SU-DHL-6 (cell line): ENCODE results near the gene NFIB.

ENCODE experiments used
- H2AFZ ChIP-seq: fragments of 200-600 bp; sonication (generic); 2 replicates; pipeline ENCODE4 v1.6.1; 2014; ENCODE audit warnings: low read depth, mild to moderate bottlenecking, moderate library complexity, mixed read lengths, antibody characterized with exemption, low read length; ENCODE audit not compliant: severe bottlenecking
- H3F3A ChIP-seq: fragments of 200-600 bp; shearing (Covaris generic); 2 replicates; pipeline ENCODE4 v1.6.0; 2016; ENCODE audit warnings: antibody characterized with exemption, mild to moderate bottlenecking; ENCODE audit not compliant: insufficient read depth
- H3K27ac ChIP-seq: fragments of 200-600 bp; sonication (generic); 2 replicates; pipeline ENCODE4 v1.5.1; 2016; ENCODE audit warnings: low read depth, mild to moderate bottlenecking, low read length, moderate library complexity, mixed read lengths
- H3K27me3 ChIP-seq: fragments of 200-600 bp; sonication (generic), shearing (Covaris generic); 2 replicates; pipeline ENCODE4 v1.6.0; 2014; ENCODE audit warnings: mild to moderate bottlenecking, low read length
- H3K36me3 ChIP-seq: fragments of 200-600 bp; sonication (generic); 2 replicates; pipeline ENCODE4 v1.6.1; 2014; ENCODE audit warnings: mild to moderate bottlenecking, low read length, mixed read lengths
- H3K4me2 ChIP-seq: fragments of 300-600, 200-600 bp; shearing (Covaris generic), sonication (generic); 2 replicates; pipeline ENCODE4 v1.6.0; 2014; ENCODE audit warnings: low read length, low read depth, mild to moderate bottlenecking; ENCODE audit not compliant: poor library complexity, severe bottlenecking
- H3K4me3 ChIP-seq: fragments of 200-600 bp; sonication (generic); 2 replicates; pipeline ENCODE4 v1.5.1; 2014; ENCODE audit warnings: antibody characterized with exemption, low read length, mild to moderate bottlenecking, mixed read lengths; ENCODE audit not compliant: insufficient read depth, poor library complexity, severe bottlenecking
- H3K79me2 ChIP-seq: fragments of 200-600 bp; sonication (generic); 2 replicates; pipeline ENCODE4 v1.6.1; 2014; ENCODE audit warnings: mild to moderate bottlenecking, low read length, moderate library complexity; ENCODE audit not compliant: insufficient read depth
- H3K9ac ChIP-seq: fragments of 200-600 bp; sonication (generic); 2 replicates; pipeline ENCODE4 v1.7.0; 2014; ENCODE audit warnings: mild to moderate bottlenecking, low read length
- H3K9me2 ChIP-seq: fragments of 200-600 bp; sonication (generic); replicated peaks from 2 replicates; pipeline ENCODE4 v1.6.1; 2014; ENCODE audit warnings: low read length; ENCODE audit not compliant: insufficient read depth
- H3K9me3 ChIP-seq: fragments of 200-600 bp; sonication (generic); 2 replicates; pipeline ENCODE4 v1.6.1; 2014; ENCODE audit warnings: low read length, mixed read lengths; ENCODE audit not compliant: insufficient read depth
- H4K20me1 ChIP-seq: fragments of 200-600 bp; sonication (generic); 2 replicates; pipeline ENCODE4 v1.6.1; 2014; ENCODE audit warnings: low read depth, mild to moderate bottlenecking, antibody characterized with exemption, low read length, moderate library complexity, mixed read lengths
- EZH2phosphoT487 ChIP-seq: fragments of 200-600 bp; sonication (generic), shearing (Covaris generic); conservative IDR thresholded peaks from 2 replicates; pipeline ENCODE4 v1.6.1; 2018; ENCODE audit warnings: mild to moderate bottlenecking, antibody characterized with exemption, low read length, moderate library complexity, mixed read lengths
- TF ChIP-seq, protein P1 (sequence below): fragments of 200-600 bp; sonication (generic); IDR thresholded peaks from one replicate; pipeline ENCODE4 v1.5.1; 2017; ENCODE audit warnings: antibody characterized with exemption, mild to moderate bottlenecking, low read length, moderate library complexity; ENCODE audit not compliant: insufficient read depth, poor library complexity, severe bottlenecking

NFIB gene

DNA sequence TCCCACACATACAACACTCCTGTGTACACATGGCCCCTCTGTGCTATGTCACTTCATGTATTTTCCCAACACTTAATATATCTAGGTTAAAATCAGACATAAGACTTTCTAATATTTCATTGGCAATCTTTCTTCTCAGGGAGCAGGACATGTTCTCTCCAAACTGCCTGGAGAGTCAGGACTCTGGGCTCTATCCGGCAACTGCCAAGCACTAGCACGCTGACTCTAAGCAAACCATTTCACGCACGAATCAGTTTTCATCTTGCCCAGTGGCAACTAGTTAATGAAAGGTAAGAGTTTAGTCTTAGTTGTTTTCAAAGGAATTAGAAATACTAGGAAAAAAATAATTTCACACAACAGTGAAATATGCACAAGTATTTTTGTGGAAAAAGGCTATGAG, 124.8 kb downstream of the NFIB start:
- no peaks in the 10 kb centered on the region for H3K36me3 ChIP-seq
- no peak overlapping the region for H2AFZ ChIP-seq
- no peaks in the 10 kb centered on the region for H4K20me1 ChIP-seq
- no peaks in the 10 kb centered on the region for H3F3A ChIP-seq
- no peaks in the 10 kb centered on the region for H3K9me3 ChIP-seq
- TF ChIP-seq, protein P1, sequence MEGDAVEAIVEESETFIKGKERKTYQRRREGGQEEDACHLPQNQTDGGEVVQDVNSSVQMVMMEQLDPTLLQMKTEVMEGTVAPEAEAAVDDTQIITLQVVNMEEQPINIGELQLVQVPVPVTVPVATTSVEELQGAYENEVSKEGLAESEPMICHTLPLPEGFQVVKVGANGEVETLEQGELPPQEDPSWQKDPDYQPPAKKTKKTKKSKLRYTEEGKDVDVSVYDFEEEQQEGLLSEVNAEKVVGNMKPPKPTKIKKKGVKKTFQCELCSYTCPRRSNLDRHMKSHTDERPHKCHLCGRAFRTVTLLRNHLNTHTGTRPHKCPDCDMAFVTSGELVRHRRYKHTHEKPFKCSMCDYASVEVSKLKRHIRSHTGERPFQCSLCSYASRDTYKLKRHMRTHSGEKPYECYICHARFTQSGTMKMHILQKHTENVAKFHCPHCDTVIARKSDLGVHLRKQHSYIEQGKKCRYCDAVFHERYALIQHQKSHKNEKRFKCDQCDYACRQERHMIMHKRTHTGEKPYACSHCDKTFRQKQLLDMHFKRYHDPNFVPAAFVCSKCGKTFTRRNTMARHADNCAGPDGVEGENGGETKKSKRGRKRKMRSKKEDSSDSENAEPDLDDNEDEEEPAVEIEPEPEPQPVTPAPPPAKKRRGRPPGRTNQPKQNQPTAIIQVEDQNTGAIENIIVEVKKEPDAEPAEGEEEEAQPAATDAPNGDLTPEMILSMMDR: no peak
- no peak for TF ChIP-seq EZH2phosphoT487
- H3K27ac ChIP-seq: no peak overlapping the region
- no peak overlapping the region for H3K9ac ChIP-seq
- no peaks in the 10 kb centered on the region for H3K9me2 ChIP-seq
- no peak overlapping the region for H3K4me2 ChIP-seq
- H3K27me3 ChIP-seq: no peaks in the 10 kb centered on the region
- no peaks in the 10 kb centered on the region for H3K79me2 ChIP-seq
- no peak overlapping the region for H3K4me3 ChIP-seq

DNA sequence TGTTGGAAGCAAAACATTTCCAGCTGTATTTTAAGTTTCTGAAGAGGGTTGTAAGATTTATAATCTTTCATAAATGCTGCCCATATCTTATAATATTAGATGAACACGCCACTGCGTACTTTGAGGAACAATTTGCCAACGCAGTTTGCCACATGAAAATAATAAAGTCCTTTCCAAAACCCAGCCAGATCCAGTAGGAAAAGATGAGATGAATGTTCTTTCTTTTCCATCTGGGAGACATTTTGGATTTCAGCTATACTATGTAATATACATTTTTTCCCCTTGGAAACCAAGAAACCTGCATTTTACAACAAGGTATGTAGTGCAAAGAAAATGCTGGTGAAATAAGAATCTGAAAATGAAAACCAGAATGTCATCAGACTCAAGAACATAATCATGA, 125.4 kb downstream of the NFIB start:
- no peaks in the 10 kb centered on the region for H3K79me2 ChIP-seq
- H3K4me2 ChIP-seq: no peak overlapping the region
- no peaks in the 10 kb centered on the region for H3F3A ChIP-seq
- H3K4me3 ChIP-seq: no peak overlapping the region
- no peak overlapping the region for H3K27ac ChIP-seq
- H4K20me1 ChIP-seq: no peaks in the 10 kb centered on the region
- TF ChIP-seq, protein P1: no peak
- TF ChIP-seq EZH2phosphoT487: no peak
- no peaks in the 10 kb centered on the region for H3K9me3 ChIP-seq
- H2AFZ ChIP-seq: no peak overlapping the region
- H3K9me2 ChIP-seq: no peaks in the 10 kb centered on the region
- no peak overlapping the region for H3K9ac ChIP-seq
- H3K27me3 ChIP-seq: no peaks in the 10 kb centered on the region
- H3K36me3 ChIP-seq: no peaks in the 10 kb centered on the region

DNA sequence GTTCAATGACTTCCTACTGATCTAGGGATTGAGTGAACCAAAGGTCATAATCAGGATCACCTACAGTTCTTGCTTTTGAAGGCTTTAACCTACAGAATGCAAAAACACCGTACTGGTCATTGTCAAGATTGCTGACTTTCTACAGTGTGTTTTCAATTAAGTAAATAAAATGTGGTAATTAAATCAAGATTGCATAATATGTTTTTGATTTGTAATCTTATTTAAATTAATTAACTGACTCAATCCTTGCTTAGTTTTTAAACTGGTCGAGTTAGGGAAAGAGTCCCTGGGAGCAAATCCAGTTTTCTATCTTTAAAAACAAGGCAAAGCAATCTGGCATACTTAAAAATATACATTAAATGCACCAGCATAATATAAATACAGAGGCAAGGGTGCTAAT, 125.9 kb downstream of the NFIB start:
- Histone ChIP-seq H4K20me1 (no peaks in the 10 kb centered on the region), H3K27me3 (no peaks in the 10 kb centered on the region), H3K9ac (no peak overlapping the region), H3K9me3 (no peaks in the 10 kb centered on the region), H3F3A (no peaks in the 10 kb centered on the region), H3K4me3 (no peak overlapping the region), H3K36me3 (no peaks in the 10 kb centered on the region), H3K9me2 (no peaks in the 10 kb centered on the region), H3K27ac (no peak overlapping the region), H3K4me2 (no peak overlapping the region), H3K79me2 (no peaks in the 10 kb centered on the region), H2AFZ (no peak overlapping the region)
- TF ChIP-seq, protein P1: no peak
- TF ChIP-seq EZH2phosphoT487: no peak
